T-helper 2 cell (primary cell): ENCODE data around the gene SULT4A1.

Experiments used
- DNase-seq, 5 experiments: peaks; one replicate each; pipeline versions ENCODE4 v3.0.0 to v3.0.0-alpha.2; 2012 to 2022

Gene SULT4A1

GRCh38 chr22:43827003-43827735 is 35.1 kb downstream of the SULT4A1 start:
- DNase-seq: no peak

- DNase-seq: no peak
Measured at GRCh38 chr22:43826142-43827002, 35.9 kb downstream of the SULT4A1 start.

GRCh38 chr22:43825651-43826050 is 36.7 kb downstream of the SULT4A1 start:
- no peak for DNase-seq

GRCh38 chr22:43824724-43825420 is 37.4 kb downstream of the SULT4A1 start:
- no peak for DNase-seq

- DNase-seq: no peak
Measured at GRCh38 chr22:43823911-43824665, 38.2 kb downstream of the SULT4A1 start.

GRCh38 chr22:43823353-43823908 is 38.9 kb downstream of the SULT4A1 start:
- no peak for DNase-seq

GRCh38 chr22:43821606-43822425 is 40.5 kb downstream of the SULT4A1 start:
- no peak for DNase-seq

- DNase-seq: no peak
Measured at GRCh38 chr22:43820651-43821305, 41.5 kb downstream of the SULT4A1 start.

GRCh38 chr22:43819931-43820640 is 42.2 kb downstream of the SULT4A1 start:
- DNase-seq: no peak

GRCh38 chr22:43819421-43819921 is 42.8 kb downstream of the SULT4A1 start:
- no peak for DNase-seq

GRCh38 chr22:43818981-43819380 is 43.3 kb downstream of the SULT4A1 start:
- DNase-seq: no peak

- no peak for DNase-seq
Measured at GRCh38 chr22:43817402-43817801, 44.9 kb downstream of the SULT4A1 start.

- DNase-seq: no peak
Measured at GRCh38 chr22:43814264-43814663, 48.0 kb downstream of the SULT4A1 start.

- DNase-seq: no peak
Measured at GRCh38 chr22:43812890-43813289, 49.4 kb downstream of the SULT4A1 start.

GRCh38 chr22:43812149-43812842 is 50.0 kb downstream of the SULT4A1 start, which contains the start of gene EFCAB6:
Gene EFCAB6, minus strand, starts transcription at chr22:43812305. Its CDS starts 29,987 bp downstream, at chr22:43782318.
- DNase-seq: peak; percentile 73 to 91 (median 84)

- peak in 1 of 5 experiments; percentile 4 for DNase-seq
Measured at GRCh38 chr22:43811777-43812148, 50.5 kb downstream of the SULT4A1 start.

- DNase-seq: no peak
Measured at GRCh38 chr22:43802897-43803495, 59.3 kb downstream of the SULT4A1 start.

GRCh38 chr22:43800970-43801369 is 61.3 kb downstream of the SULT4A1 start:
- no peak for DNase-seq

- no peak for DNase-seq
Measured at GRCh38 chr22:43798492-43798891, 63.8 kb downstream of the SULT4A1 start.
